Posterior cingulate gyrus (tissue), 11 donors: Measurements from ENCODE around the gene ODAD4.
A peak's percentile ranks its signal among the peaks of the same experiment; 100 is the strongest.

Experiments used
- DNase-seq, 10 donors: peaks; one replicate each; pipeline versions ENCODE4 v3.0.0 to v3.0.0-alpha.2; 2020 to 2021; ENCODE audit warnings: mixed read lengths in 3 of 10
- intact Hi-C: fragments of 100-400 bp; cut with DNase I; formaldehyde crosslinking; loops from one replicate; pipeline ENCODE4 v1.15.1; 2023

ODAD4 gene

GRCh38 chr17:41937970-41938954 lies 7.8 kb downstream of the ODAD4 start:
- intact Hi-C loops: no loop called here
- peak in 1 of 10 donors; percentile 55 for DNase-seq

- peak in 1 of 10 donors; percentile 53 for DNase-seq
- intact Hi-C loops: no loop called here
Measured at GRCh38 chr17:41939044-41939692, 8.8 kb downstream of the ODAD4 start.

- intact Hi-C loops: no loop called here
- DNase-seq: peak in 1 of 10 donors; percentile 25
Measured at GRCh38 chr17:41939693-41940090, 9.3 kb downstream of the ODAD4 start.

GRCh38 chr17:41941168-41941567 lies 10.8 kb downstream of the ODAD4 start:
- peak in 1 of 10 donors; percentile 14 for DNase-seq
- intact Hi-C loops: no loop called here

- intact Hi-C loops: no loop called here
- DNase-seq: peak in 1 of 10 donors; percentile 21
Measured at GRCh38 chr17:41942626-41943373, 12.4 kb downstream of the ODAD4 start.

GRCh38 chr17:41943492-41943891 lies 13.1 kb downstream of the ODAD4 start:
- DNase-seq: peak in 1 of 10 donors; percentile 9
- intact Hi-C loops: no loop called here

GRCh38 chr17:41944943-41945342 lies 14.5 kb downstream of the ODAD4 start:
- DNase-seq: peak in 1 of 10 donors; percentile 3
- intact Hi-C loops: no loop called here

- intact Hi-C loops: no loop called here
- peak in 1 of 10 donors; percentile 61 for DNase-seq
Measured at GRCh38 chr17:41948762-41949460, 18.5 kb downstream of the ODAD4 start.

- intact Hi-C loops: loop anchor here (5.0 kb wide), 1 partner anchor 219 kb away; no protein-coding TSS in a partner anchor
- DNase-seq: no peak
Measured at GRCh38 chr17:41956522-41956921, 26.1 kb downstream of the ODAD4 start.

- intact Hi-C loops: loop anchor here (5.0 kb wide), 1 partner anchor 220 kb away; no protein-coding TSS in a partner anchor
- DNase-seq: no peak
Measured at GRCh38 chr17:41957031-41957868, 26.8 kb downstream of the ODAD4 start.

GRCh38 chr17:41957869-41958439 lies 27.5 kb downstream of the ODAD4 start:
- intact Hi-C loops: loop anchor here (5.0 kb wide), 1 partner anchor 221 kb away; no protein-coding TSS in a partner anchor
- DNase-seq: no peak

- intact Hi-C loops: loop anchor here (5.0 kb wide), 1 partner anchor 222 kb away; no protein-coding TSS in a partner anchor
- no peak for DNase-seq
Measured at GRCh38 chr17:41959030-41959335, 28.6 kb downstream of the ODAD4 start.

GRCh38 chr17:41959336-41960095 lies 29.1 kb downstream of the ODAD4 start:
- peak in 1 of 10 donors; percentile 43 for DNase-seq
- intact Hi-C loops: loop anchor here (5.0 kb wide), 3 partner anchors 143 to 222 kb away; no protein-coding TSS in a partner anchor

GRCh38 chr17:41962111-41962510 lies 31.7 kb downstream of the ODAD4 start:
- DNase-seq: no peak
- intact Hi-C loops: loop anchor here (5.0 kb wide), 2 partner anchors 140 to 155 kb away; no protein-coding TSS in a partner anchor

- peak; percentile 70 to 97 (median 84) for DNase-seq
- intact Hi-C loops: loop anchor here (1.0 to 5.0 kb wide), 3 partner anchors 46 to 154 kb away; no protein-coding TSS in a partner anchor
Measured at GRCh38 chr17:41962768-41963434, 32.5 kb downstream of the ODAD4 start.

GRCh38 chr17:41965694-41966462 lies 35.5 kb downstream of the ODAD4 start:
- DNase-seq: peak in 5 of 10 donors; percentile 30 to 88 (median 78)
- intact Hi-C loops: no loop called here
